ENCODE results near the gene HGF. TPM values are rescaled to one million over a fixed set of nuclear protein-coding genes. Genes with fewer than 3 reads are reported as not detected.

The HGF gene
- total RNA-seq, 1 donor from 2014 or later = not detected

DNA sequence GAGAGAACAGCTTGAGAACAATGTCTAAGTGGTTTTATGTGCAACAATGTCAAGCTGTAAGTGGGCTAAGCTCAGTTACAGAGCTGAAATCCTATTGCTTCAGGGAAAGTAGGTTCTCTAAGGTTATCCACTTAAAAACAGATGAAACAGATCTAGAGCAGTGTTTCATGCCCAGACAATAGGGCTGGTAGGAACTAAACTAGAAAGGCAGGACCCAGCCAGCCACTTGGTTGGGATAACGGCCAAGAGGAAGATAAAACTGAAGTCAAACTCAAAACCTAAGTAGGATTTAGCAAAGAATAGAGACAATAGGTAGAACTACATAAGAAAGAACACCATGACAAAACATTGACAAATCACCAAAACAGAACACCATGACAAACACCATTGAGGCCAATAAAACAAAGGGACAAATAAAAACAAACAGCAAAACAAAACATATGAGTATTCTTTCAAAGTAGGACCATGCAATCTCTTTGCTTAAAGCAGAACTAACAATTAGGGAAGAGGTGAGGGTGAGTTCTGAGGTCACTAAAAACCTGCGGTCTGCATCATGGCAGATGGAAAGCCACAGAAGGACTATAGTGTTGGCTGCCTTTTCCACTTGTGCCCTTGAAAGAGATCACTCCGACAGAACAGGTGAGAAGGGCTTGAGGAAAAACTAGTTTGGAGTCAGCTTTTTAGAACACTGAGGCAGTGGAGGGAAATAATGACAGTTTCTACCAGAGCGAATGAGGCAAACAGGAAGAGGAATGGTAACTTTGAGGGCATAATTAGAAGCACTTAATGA lies 81.0 kb downstream of the HGF start:
- no peak overlapping the region for H2AFZ ChIP-seq (ENCODE audit: low read depth, low read length)
- H3K9ac ChIP-seq (ENCODE audit: low read length) = no peak overlapping the region
- TF ChIP-seq CTCF (IDR thresholded peaks at IDR 0.05; ENCODE audit: insufficient read depth, low read depth, low read length) (no peak), EZH2 (IDR thresholded peaks at IDR 0.05; ENCODE audit: insufficient read depth, low read length) (no peak)

GRCh38 chr7:81687062-81687461 lies 82.8 kb downstream of the HGF start:
- Histone ChIP-seq H3K4me3 (ENCODE audit: insufficient read depth, low read depth, low read length) (no peak overlapping the region), H3K27me3 (ENCODE audit: insufficient read depth, low read length) (no peaks in the 10 kb centered on the region), H2AFZ (ENCODE audit: low read depth, low read length) (no peak overlapping the region), H3K4me2 (ENCODE audit: low read length) (no peak overlapping the region), H3K27ac (ENCODE audit: low read depth, low read length) (no peak overlapping the region), H3K36me3 (ENCODE audit: insufficient read depth, low read length) (no peaks in the 10 kb centered on the region), H3K9ac (ENCODE audit: low read length) (no peak overlapping the region), H3K4me1 (ENCODE audit: insufficient read depth, low read length) (peaks cover 17% of the 10 kb centered on the region), H4K20me1 (ENCODE audit: insufficient read depth, low read length) (no peaks in the 10 kb centered on the region), H3K79me2 (ENCODE audit: insufficient read depth, low read length) (no peaks in the 10 kb centered on the region), H3K9me3 (ENCODE audit: insufficient read depth, low read depth, low read length) (no peaks in the 10 kb centered on the region)
- no peak overlapping the region for H3K27ac Mint-ChIP-seq (ENCODE audit: unreplicated experiment)
- TF ChIP-seq CTCF (IDR thresholded peaks at IDR 0.05; ENCODE audit: insufficient read depth, low read depth, low read length) (no peak), EZH2 (IDR thresholded peaks at IDR 0.05; ENCODE audit: insufficient read depth, low read length) (no peak)
- H3K9me3 Mint-ChIP-seq (ENCODE audit: unreplicated experiment) = no peaks in the 10 kb centered on the region
- no peaks in the 10 kb centered on the region for H3K27me3 Mint-ChIP-seq (ENCODE audit: low read depth, unreplicated experiment)
- FAIRE-seq = no peak
- no peak for DNase-seq (ENCODE audit: low read depth)
- no peaks in the 10 kb centered on the region for H3K36me3 Mint-ChIP-seq (ENCODE audit: low read depth, unreplicated experiment)
- H3K4me3 Mint-ChIP-seq (ENCODE audit: unreplicated experiment) = no peak overlapping the region
- H3K4me1 Mint-ChIP-seq (ENCODE audit: low read depth, unreplicated experiment) = peaks cover 18% of the 10 kb centered on the region

More for the DNA sequence above, 81.0 kb downstream of the HGF start:
- H3K79me2 ChIP-seq (ENCODE audit: insufficient read depth, low read length) = no peaks in the 10 kb centered on the region
- H4K20me1 ChIP-seq (ENCODE audit: insufficient read depth, low read length) = no peaks in the 10 kb centered on the region
- FAIRE-seq = no peak
- Mint-ChIP-seq H3K9me3 (ENCODE audit: unreplicated experiment) (no peaks in the 10 kb centered on the region), H3K4me1 (ENCODE audit: low read depth, unreplicated experiment) (peaks cover 20% of the 10 kb centered on the region), H3K27ac (ENCODE audit: unreplicated experiment) (no peak overlapping the region), H3K36me3 (ENCODE audit: low read depth, unreplicated experiment) (no peaks in the 10 kb centered on the region), H3K27me3 (ENCODE audit: low read depth, unreplicated experiment) (no peaks in the 10 kb centered on the region), H3K4me3 (ENCODE audit: unreplicated experiment) (no peak overlapping the region)
- DNase-seq (ENCODE audit: low read depth) = no peak
- H3K36me3 ChIP-seq (ENCODE audit: insufficient read depth, low read length) = no peaks in the 10 kb centered on the region
- H3K9me3 ChIP-seq (ENCODE audit: insufficient read depth, low read depth, low read length) = no peaks in the 10 kb centered on the region
- H3K4me2 ChIP-seq (ENCODE audit: low read length) = no peak overlapping the region
- no peaks in the 10 kb centered on the region for H3K27me3 ChIP-seq (ENCODE audit: insufficient read depth, low read length)
- H3K27ac ChIP-seq (ENCODE audit: low read depth, low read length) = no peak overlapping the region
- H3K4me3 ChIP-seq (ENCODE audit: insufficient read depth, low read depth, low read length) = no peak overlapping the region
- H3K4me1 ChIP-seq (ENCODE audit: insufficient read depth, low read length) = peaks cover 22% of the 10 kb centered on the region

DNA sequence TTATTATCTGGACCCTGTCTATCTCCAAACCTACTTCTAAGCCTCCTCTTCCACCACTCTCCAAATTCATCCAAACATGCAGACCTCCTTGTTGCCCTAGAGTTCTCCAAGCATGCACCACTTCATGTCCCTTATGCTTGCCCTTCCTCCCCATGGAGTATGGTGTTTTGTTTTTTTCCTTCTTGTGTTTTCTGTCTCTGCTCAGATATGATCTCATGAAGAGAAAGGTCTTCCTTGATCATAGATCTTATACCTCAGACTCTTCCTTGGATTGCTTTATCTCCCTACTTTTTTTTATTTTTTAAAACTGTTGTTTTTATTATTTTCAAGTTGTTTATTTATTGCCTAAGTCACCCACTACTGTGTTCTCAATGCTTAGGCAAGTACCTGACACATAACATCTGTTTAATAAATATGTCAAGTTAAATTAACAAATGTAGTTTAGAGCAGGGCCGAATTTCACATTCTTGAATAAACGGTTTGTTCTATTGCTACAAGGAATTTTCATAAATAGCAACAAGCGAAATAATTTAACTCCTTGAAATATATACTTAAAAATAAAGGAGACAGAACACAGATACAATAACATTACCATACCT lies 84.5 kb downstream of the HGF start:
- H3K4me3 ChIP-seq (ENCODE audit: insufficient read depth, low read depth, low read length) = no peak overlapping the region
- no peak for TF ChIP-seq EZH2 (IDR thresholded peaks at IDR 0.05; ENCODE audit: insufficient read depth, low read length)
- no peak for TF ChIP-seq CTCF (IDR thresholded peaks at IDR 0.05; ENCODE audit: insufficient read depth, low read depth, low read length)
- no peaks in the 10 kb centered on the region for H3K79me2 ChIP-seq (ENCODE audit: insufficient read depth, low read length)
- no peaks in the 10 kb centered on the region for H3K36me3 ChIP-seq (ENCODE audit: insufficient read depth, low read length)
- no peaks in the 10 kb centered on the region for H3K27me3 Mint-ChIP-seq (ENCODE audit: low read depth, unreplicated experiment)
- H3K4me2 ChIP-seq (ENCODE audit: low read length) = peak overlapping the region; percentile 73
- H3K4me1 ChIP-seq (ENCODE audit: insufficient read depth, low read length) = peaks cover 10% of the 10 kb centered on the region
- H3K27ac Mint-ChIP-seq (ENCODE audit: unreplicated experiment) = peak overlapping the region; percentile 73
- H3K27me3 ChIP-seq (ENCODE audit: insufficient read depth, low read length) = no peaks in the 10 kb centered on the region
- H3K9me3 Mint-ChIP-seq (ENCODE audit: unreplicated experiment) = no peaks in the 10 kb centered on the region
- H3K9me3 ChIP-seq (ENCODE audit: insufficient read depth, low read depth, low read length) = no peaks in the 10 kb centered on the region
- H2AFZ ChIP-seq (ENCODE audit: low read depth, low read length) = peak overlapping the region; percentile 40
- H3K36me3 Mint-ChIP-seq (ENCODE audit: low read depth, unreplicated experiment) = no peaks in the 10 kb centered on the region
- H3K27ac ChIP-seq (ENCODE audit: low read depth, low read length) = peak overlapping the region; percentile 63
- DNase-seq (ENCODE audit: low read depth) = no peak
- FAIRE-seq = no peak
- no peaks in the 10 kb centered on the region for H4K20me1 ChIP-seq (ENCODE audit: insufficient read depth, low read length)
- H3K4me3 Mint-ChIP-seq (ENCODE audit: unreplicated experiment) = peak overlapping the region; percentile 3
- H3K9ac ChIP-seq (ENCODE audit: low read length) = no peak overlapping the region
- peaks cover 16% of the 10 kb centered on the region for H3K4me1 Mint-ChIP-seq (ENCODE audit: low read depth, unreplicated experiment)
